ENCODE measurements around the gene JAML. TPM values are rescaled to one million over a fixed set of nuclear protein-coding genes. Genes with fewer than 3 reads are reported as not detected.
A peak's percentile ranks its signal among the peaks of the same experiment; 100 is the strongest.

The JAML gene
- total RNA-seq, 1 donor, result not detected

DNA sequence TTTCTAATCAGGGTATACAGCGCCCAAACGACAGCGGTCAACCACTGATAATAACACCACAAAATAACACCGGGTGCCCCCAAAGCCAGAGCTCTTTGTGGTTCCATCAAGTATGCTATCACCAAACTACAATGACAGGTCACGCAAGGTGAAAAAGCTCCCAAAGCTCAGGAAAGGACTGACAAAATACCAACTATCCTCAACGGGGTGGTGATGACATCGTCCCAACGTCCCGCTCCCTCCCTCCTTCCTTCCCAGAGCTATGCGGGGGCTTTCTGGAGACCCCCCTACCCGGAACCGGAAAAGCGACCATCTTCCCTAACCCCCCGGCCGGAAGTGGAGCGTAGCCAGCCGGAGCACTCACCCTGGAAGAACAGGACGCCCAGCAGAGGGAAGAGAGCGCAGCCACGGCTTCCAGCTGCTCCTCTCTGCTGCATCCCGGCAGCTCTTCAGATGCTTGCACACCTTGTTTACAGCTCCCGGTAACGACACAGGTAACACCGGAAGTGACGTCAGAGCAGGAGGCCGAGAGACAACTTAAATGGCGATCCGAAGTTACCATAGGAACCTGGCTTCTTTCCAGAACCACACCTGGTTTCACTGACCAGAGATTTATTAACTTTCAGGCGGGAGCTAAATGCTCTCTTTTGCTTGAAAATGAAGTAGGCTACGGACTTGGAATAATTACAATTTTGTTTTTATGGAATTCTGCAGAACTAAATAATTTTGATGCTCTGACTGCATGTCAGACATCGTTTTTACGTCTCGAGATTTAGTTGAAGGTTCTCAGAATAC is 27.2 kb upstream of the JAML start, which contains the start of gene MPZL3:
Gene MPZL3 (minus strand): TSS at position 508 of the 795 bp plus-strand sequence. CDS start 71 bp downstream, at position 437.
- peak within 1 kb of the TSS; percentile 71 for H3K4me3 ChIP-seq (ENCODE audit: low read depth, low read length)
- DNase-seq (ENCODE audit: low read depth), result peak; percentile 45
- TF ChIP-seq, protein P1, sequence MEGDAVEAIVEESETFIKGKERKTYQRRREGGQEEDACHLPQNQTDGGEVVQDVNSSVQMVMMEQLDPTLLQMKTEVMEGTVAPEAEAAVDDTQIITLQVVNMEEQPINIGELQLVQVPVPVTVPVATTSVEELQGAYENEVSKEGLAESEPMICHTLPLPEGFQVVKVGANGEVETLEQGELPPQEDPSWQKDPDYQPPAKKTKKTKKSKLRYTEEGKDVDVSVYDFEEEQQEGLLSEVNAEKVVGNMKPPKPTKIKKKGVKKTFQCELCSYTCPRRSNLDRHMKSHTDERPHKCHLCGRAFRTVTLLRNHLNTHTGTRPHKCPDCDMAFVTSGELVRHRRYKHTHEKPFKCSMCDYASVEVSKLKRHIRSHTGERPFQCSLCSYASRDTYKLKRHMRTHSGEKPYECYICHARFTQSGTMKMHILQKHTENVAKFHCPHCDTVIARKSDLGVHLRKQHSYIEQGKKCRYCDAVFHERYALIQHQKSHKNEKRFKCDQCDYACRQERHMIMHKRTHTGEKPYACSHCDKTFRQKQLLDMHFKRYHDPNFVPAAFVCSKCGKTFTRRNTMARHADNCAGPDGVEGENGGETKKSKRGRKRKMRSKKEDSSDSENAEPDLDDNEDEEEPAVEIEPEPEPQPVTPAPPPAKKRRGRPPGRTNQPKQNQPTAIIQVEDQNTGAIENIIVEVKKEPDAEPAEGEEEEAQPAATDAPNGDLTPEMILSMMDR (IDR thresholded peaks at IDR 0.05; ENCODE audit: insufficient read depth, low read depth, low read length), result no peak

DNA sequence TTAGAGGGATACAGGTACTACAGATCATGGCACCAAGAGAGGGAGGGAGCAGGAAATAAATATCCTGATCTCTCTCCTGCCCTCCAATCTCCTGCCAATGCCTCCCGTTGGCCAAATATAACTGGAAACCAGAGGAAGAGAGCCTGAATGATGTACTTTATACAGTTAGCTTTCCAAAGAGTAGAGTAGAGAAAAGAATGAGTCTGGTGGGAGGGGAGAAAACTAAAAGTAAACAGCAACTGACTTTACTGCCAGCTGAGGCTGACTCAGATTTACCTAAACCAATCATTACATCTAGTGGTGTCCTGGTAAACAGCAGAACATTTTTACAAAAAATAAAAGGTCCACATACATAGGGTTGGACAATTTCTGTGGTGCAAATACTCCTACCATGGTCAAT is 22.2 kb upstream of the JAML start:
- H3K4me3 ChIP-seq (ENCODE audit: low read depth, low read length), result no peak overlapping the region
- TF ChIP-seq, protein P1 (IDR thresholded peaks at IDR 0.05; ENCODE audit: insufficient read depth, low read depth, low read length), result no peak
- DNase-seq (ENCODE audit: low read depth), result no peak

GRCh38 chr11:118245936-118246562 is 21.2 kb upstream of the JAML start:
- DNase-seq (ENCODE audit: low read depth), result no peak
- TF ChIP-seq, protein P1 (IDR thresholded peaks at IDR 0.05; ENCODE audit: insufficient read depth, low read depth, low read length), result no peak
- no peak overlapping the region for H3K4me3 ChIP-seq (ENCODE audit: low read depth, low read length)

DNA sequence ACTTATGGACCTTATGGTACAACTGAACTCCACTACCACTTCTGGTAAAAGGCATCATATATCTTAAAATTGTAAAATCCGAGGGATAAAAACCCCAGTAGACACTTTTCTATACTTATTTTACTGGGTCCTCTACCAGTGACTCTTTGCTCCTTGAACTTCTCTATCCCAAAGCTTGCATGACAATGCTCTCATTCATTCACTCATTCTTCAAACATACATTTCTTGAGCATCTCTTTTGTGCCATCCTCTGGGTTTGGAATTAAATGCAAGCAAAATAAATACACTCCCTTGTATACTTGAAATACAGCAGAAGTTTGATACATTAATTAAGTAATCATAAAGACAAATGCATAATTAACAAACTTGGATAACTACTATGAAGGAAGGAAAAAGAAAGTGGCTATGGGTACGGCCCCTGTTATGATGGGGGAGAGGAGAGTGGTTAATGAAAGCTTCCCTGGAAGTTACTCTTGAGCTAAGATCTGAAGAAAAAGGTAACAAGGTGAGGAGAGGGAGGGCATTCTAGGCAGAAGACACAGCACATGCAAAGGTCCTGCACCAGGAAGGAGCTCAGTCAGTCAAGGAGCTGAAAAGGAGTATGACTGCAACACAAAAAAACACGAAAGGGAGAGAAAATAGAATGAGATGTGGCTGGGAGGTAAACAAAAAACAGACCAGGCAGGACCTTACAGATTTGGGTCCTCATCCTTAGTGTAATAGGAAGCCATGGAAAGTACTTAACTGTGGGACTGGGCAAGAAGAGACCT is 19.4 kb upstream of the JAML start:
- TF ChIP-seq, protein P1 (IDR thresholded peaks at IDR 0.05; ENCODE audit: insufficient read depth, low read depth, low read length), result no peak
- no peak overlapping the region for H3K4me3 ChIP-seq (ENCODE audit: low read depth, low read length)
- DNase-seq (ENCODE audit: low read depth), result no peak

DNA sequence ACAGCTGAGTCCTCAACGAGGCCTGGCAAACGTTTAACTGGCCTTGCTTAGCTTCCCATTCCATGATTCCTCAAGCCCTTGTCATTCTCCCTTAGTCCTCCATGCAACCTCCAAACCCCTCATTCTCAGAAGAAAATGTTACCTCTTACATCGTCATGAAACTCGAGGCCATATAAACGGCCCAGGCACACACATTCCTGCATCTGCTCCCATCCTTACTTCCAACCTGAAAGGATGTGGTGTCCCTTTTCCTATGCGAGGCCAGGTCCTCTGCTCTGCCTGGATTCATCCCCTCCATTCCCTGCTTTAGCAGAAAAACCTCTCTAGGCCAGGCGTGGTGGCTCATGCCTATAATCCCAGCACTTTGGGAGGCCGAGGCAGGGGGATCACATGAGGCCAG is 18.4 kb upstream of the JAML start:
- TF ChIP-seq, protein P1 (IDR thresholded peaks at IDR 0.05; ENCODE audit: insufficient read depth, low read depth, low read length), result no peak
- DNase-seq (ENCODE audit: low read depth), result no peak
- H3K4me3 ChIP-seq (ENCODE audit: low read depth, low read length), result no peak overlapping the region

DNA sequence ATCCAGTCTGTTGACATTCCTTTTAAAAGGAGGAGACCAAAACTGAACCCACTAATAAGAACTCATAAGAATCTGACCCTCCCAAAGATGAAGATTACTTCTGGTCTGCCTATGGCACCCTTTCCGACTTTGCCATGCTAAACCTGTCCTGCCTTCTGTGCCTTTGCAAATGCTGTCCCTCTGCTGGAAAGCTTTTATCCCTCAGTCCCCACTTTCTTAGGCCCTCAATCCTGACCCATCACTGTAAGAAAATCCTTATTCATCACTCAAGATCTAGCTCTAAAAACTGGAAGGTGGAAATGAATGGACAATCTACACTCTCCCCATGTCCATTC is 16.9 kb upstream of the JAML start:
- H3K4me3 ChIP-seq (ENCODE audit: low read depth, low read length), result no peak overlapping the region
- DNase-seq (ENCODE audit: low read depth), result no peak
- TF ChIP-seq, protein P1 (IDR thresholded peaks at IDR 0.05; ENCODE audit: insufficient read depth, low read depth, low read length), result no peak

Data from fibroblast of villous mesenchyme (primary cell).